Measurements from ENCODE around the gene TINAG.

Gene TINAG

GRCh38 chr6:54431466-54431865 is 123.2 kb downstream of the TINAG start:
- no peak for DNase-seq

All from activated CD4-positive, alpha-beta T cell treated with anti-CD3 and anti-CD28 coated beads for 4 hours (primary cell).